Measurements from ENCODE around the gene CDKN2A.

CDKN2A gene

GRCh38 chr9:22005702-22006606 is 11.8 kb upstream of the CDKN2A start:
- no peak for DNase-seq

DNA sequence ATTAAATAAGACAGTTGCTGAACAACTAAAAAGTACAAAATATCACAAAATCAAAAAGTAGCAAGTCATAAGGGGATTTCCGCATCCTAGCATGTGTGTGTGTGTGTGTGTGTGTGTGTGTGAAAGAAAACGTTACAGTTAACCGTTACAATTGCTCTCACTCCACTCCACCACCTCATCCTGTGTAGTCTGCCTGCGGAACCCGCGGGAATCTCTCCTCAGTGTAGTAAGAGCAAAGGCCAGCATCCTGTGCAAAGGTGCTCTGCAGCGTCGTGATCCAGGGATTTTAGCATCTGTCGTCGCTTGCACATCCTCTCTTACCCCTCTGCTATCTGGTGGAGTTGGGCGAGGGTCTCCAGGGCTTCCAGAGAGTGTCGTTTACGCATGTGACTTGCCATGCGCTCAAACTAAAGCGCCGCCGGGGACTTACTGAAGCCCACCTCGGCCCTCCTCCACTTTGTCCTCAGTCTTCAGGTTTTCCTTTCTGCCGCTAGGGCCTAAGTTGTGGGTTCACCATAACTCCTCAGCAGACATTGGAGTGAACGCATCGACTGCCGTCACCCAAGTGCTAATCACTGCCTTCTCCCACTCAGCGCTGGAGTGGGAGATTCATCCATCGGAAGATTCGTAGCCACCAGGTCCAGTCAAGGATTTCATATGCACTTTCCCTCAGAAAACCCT is 11.0 kb upstream of the CDKN2A start:
- DNase-seq: no peak

DNA sequence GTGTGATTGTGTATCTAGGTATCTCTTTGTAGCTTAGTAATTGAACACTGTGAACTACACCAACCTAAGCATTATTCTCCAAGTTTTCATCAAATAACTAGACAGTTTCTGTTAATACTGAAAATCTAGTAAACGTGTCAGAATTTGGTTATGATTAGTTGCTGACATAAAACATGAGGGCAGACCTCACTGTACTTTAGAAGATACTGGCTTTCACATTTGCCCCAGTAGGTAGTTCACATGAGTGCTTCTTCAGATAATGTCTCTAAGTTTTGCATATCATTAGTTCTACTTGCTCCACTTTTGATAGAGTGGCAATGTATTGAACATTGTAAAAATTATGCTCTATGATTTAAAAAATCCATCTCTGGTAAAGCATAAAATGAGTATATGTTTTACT is 7.8 kb upstream of the CDKN2A start:
- DNase-seq: no peak

DNA sequence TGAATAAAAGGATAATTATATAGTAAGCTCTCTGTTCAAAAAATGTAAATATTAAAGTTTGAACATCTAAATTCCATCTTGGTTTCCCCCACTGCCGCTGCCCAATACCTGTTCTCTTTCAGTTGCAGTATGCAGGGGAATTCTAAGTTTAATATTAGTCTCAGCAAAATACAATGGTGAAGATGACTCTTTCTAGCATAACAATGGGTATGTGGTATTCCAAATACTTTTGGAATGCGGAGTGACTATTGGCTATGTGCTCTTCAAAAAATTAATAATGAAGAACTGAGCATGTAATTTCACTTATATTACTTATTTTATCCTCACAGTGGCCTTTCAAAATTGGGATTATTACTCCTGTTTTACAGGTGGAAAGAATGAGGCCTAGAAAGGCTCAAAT is 3.8 kb upstream of the CDKN2A start:
- DNase-seq: no peak

- DNase-seq: no peak
Measured at GRCh38 chr9:21997480-21997879, 3.3 kb upstream of the CDKN2A start.

GRCh38 chr9:21996858-21997257 is 2.7 kb upstream of the CDKN2A start:
- DNase-seq: no peak

DNA sequence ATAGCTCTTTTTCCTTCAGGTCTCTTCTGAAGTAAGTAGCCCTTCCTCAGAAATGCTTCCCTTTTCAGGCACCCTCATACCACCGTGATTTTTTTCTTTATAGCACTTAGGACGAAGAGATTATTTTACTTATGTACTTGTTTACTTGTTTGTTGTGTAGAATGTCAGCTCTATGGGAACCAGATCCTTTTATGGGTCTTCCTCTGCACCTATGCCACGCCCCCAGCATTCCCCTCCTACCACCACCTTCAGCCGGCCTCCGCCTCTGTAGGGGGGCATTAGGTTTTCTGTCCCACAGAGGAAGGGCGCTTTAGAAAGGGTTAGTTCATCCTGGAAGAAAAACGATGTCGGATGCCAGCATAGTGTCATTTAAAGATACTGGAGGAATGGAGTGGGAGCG is 2.2 kb upstream of the CDKN2A start:
- no peak for DNase-seq

- peak; percentile 31 for DNase-seq
Measured at GRCh38 chr9:21995666-21996398, 1.6 kb upstream of the CDKN2A start.

DNA sequence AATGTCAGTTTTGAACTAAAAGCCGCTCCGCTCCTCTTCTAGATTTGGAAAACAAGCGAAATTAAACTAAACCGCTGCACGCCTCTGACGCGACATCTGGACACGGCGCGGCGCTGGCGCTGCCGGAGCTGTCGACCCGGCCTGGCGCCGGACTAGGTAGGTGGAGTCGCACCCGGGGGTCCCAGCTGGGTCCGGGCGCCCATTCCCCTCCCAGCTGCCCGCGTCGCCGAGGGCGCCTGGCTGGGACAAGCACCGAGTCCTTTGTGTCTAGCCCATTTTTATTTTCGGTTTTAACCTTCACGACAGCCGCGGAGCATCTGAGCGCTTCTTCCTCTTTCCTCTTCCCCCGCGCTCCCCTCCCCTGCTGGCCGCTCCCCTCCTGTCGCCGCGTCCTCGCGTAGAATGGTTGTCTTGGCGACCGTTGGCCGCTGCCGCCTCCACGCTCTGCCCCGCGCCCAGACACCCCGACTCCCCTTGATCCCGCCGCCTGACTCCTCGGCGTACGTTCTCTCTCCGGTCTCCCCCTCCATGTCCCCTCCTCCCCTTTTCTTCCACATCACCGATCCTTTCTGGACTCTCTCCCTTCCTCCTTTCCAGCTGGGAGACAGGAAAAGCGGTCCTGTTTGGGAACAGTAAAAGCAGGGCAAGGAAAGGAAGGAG is 944 bp upstream of the CDKN2A start:
- peak; percentile 85 for DNase-seq

- no peak for DNase-seq
Measured at GRCh38 chr9:21994556-21995005, 389 bp upstream of the CDKN2A start, which contains the start of gene CDKN2B-AS1. Gene CDKN2B-AS1 (plus strand): TSS chr9:21994791.

- no peak for DNase-seq
Measured at GRCh38 chr9:21993007-21993406, 1.2 kb downstream of the CDKN2A start.

DNA sequence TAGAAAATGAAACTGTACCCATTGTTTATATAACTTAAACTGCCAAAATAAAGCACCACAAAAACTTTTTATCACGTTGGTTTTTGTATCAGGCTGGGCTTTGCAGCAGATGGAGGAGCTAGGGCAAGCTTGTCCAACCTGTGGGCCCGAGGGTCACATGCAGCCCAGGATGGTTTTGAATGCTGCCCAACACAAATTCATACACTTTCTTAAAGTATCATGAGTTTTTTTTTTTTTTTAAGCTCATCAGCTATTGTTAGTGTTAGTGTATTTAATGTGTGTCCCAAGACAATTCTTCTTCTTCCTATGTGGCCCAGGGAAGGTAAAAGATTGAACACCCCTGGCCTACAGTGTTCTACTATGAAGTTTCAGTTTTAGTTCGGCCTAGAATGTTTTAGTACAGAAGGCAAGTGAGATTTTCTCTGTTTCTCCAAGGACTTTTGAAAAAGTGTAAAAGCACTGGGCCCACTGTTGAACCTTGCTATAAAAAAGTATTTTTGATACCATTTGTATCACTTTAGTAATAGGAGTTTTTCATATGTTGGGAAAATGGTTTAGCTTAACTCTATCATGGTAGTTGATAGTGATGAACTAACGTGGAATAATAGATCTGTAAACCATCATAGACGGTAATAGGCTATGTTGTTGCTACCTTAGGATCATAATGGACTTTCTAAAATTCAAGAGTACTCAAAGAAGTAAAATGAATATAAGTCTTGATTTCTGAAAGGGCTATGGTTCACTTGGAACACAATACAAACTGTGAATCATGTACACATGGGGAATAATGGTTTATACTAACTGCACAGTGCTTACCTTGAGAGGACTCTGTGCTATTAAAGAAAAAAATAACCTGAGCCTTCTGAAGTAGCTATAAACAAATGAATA is 2.9 kb downstream of the CDKN2A start:
- no peak for DNase-seq

GRCh38 chr9:21989440-21990189 is 4.6 kb downstream of the CDKN2A start:
- DNase-seq: no peak

- no peak for DNase-seq
Measured at GRCh38 chr9:21988056-21988990, 5.9 kb downstream of the CDKN2A start.

DNA sequence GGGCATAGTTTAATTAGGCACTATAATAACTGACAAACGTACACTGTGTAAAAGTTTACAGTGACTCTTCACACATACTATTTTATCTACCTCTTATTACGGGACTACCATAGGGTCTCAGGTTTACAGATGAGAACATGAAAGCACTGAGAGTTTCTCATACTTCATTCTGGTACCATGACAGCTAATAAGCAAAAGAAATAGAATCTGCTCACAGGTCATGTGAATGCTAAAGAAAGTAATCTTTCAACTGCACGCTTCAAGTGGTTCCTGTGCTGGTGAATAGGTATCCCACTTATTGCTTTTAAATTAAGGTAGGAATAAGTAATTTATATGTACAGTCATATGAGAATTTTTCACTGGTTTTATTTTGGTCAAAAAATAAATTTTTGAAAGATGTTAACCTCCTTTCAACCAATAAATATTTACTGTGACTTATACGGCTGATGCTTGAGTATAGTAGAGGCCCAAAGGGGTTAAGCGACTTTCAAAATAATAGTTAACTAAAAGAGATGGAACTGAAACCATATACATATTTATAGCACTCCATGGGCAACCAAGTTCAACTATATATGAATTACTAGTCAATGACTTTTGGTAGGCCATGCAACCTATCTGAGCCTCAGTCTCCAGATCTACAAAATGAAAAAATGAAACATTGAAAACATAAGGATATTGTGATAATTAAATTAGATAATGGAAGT is 8.1 kb downstream of the CDKN2A start:
- DNase-seq: no peak

DNA sequence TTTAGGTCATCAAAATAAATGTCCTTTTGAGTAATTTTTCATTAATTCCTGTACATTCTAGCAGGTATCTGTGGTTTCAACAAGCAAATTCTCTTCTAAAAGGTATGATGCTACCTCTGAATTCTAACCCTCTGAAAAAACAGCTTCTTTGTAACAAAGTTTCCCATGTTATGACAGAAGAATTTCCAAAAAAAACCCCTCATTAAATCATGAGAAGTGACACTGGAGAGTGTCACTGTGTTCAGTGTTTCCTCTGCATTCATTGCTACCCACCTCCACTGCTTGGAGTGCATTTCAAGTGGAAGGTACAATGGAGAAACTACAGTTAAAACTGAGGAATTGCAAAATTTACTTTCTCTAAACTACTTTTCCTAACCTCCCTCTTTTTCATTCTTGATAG is 10.1 kb downstream of the CDKN2A start:
- DNase-seq: no peak

DNA sequence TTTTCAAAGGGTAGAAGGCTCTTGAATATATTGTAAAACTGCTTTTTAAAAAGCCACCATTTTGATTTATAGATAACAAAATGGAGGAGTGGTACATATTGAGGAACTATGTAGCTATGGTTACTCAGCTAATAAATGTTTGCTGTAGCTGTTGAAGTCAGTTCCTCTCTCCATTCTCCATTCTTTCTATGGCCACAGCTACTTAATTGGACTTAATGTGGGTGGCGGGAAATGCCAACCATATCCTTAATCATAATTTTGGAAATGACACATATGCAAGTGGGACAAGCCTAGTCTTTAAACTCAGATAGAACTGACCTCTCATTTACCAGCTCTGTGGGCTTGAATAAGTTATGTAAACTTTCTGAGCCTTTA is 10.6 kb downstream of the CDKN2A start:
- no peak for DNase-seq

- no peak for DNase-seq
Measured at GRCh38 chr9:21982861-21983560, 11.2 kb downstream of the CDKN2A start.

- DNase-seq: no peak
Measured at GRCh38 chr9:21982391-21982790, 11.8 kb downstream of the CDKN2A start.
